Skin of body (tissue), 2 donors: ENCODE measurements around the gene GDPD1. TPM values are rescaled to one million over a fixed set of nuclear protein-coding genes. Genes with fewer than 3 reads are reported as not detected.
"Not testable (repeated sequence)": the region's sequence is repeated elsewhere in the genome, so short reads cannot be mapped to it uniquely, and the experiment has no call there.

Experiments used
- DNase-seq: peaks from one replicate; lab custom pipeline; 2025; lab: John Stamatoyannopoulos, UW
- total RNA-seq: library from RNA; depleted of rRNA; stranded (reverse); fragments of >200 nt; gene quantifications from one replicate; pipeline ENCODE4 v1.2.3, GENCODE V29; 2014

GDPD1 gene
- 2.7 TPM for total RNA-seq

GRCh38 chr17:59220328-59221158 is at the start of gene GDPD1:
Gene GDPD1 (plus strand): TSS chr17:59220511. CDS start chr17:59220610, 99 bp downstream.
- peak; percentile 72 for DNase-seq

- no peak for DNase-seq
Observed at GRCh38 chr17:59172436-59173004, 47.8 kb upstream of the GDPD1 start.

- no peak for DNase-seq
Observed at GRCh38 chr17:59174671-59175070, 45.6 kb upstream of the GDPD1 start.

GRCh38 chr17:59175076-59175475 is 45.2 kb upstream of the GDPD1 start:
- DNase-seq = no peak

- DNase-seq = no peak
Observed at GRCh38 chr17:59178266-59178985, 41.9 kb upstream of the GDPD1 start.

- DNase-seq = not testable (repeated sequence)
Observed at GRCh38 chr17:59179601-59180000, 40.7 kb upstream of the GDPD1 start.

- no peak for DNase-seq
Observed at GRCh38 chr17:59180626-59181025, 39.7 kb upstream of the GDPD1 start.

GRCh38 chr17:59181481-59181880 is 38.8 kb upstream of the GDPD1 start:
- no peak for DNase-seq

- DNase-seq = no peak
Observed at GRCh38 chr17:59185997-59186396, 34.3 kb upstream of the GDPD1 start.

GRCh38 chr17:59186850-59187249 is 33.5 kb upstream of the GDPD1 start:
- DNase-seq = no peak

GRCh38 chr17:59190806-59191205 is 29.5 kb upstream of the GDPD1 start:
- DNase-seq = no peak

GRCh38 chr17:59193336-59193862 is 26.9 kb upstream of the GDPD1 start:
- no peak for DNase-seq

- DNase-seq = no peak
Observed at GRCh38 chr17:59199398-59199797, 20.9 kb upstream of the GDPD1 start.

- DNase-seq = no peak
Observed at GRCh38 chr17:59202320-59202719, 18.0 kb upstream of the GDPD1 start.

- no peak for DNase-seq
Observed at GRCh38 chr17:59219370-59219769, 941 bp upstream of the GDPD1 start.

- no peak for DNase-seq
Observed at GRCh38 chr17:59219992-59220327, 351 bp upstream of the GDPD1 start.

- DNase-seq = no peak
Observed at GRCh38 chr17:59221159-59221847, 992 bp downstream of the GDPD1 start.

GRCh38 chr17:59223813-59224212 is 3.5 kb downstream of the GDPD1 start:
- DNase-seq = no peak

- not testable (repeated sequence) for DNase-seq
Observed at GRCh38 chr17:59228588-59228987, 8.3 kb downstream of the GDPD1 start.

GRCh38 chr17:59230764-59231163 is 10.5 kb downstream of the GDPD1 start:
- DNase-seq = no peak

- DNase-seq = no peak
Observed at GRCh38 chr17:59234631-59235030, 14.3 kb downstream of the GDPD1 start.

- DNase-seq = no peak
Observed at GRCh38 chr17:59238906-59239305, 18.6 kb downstream of the GDPD1 start.
